HEK293 (cell line): Measurements from ENCODE around the gene TPR.

Experiments
- BCL6B ChIP-seq: fragments of 450-650 bp; formaldehyde crosslinking; IDR thresholded peaks from 2 replicates; pipeline ENCODE4 v1.5.1; 2017; ENCODE audit warnings: missing biosample characterization, missing genetic modification characterization
- ZNF585B ChIP-seq: fragments of 450-650 bp; formaldehyde crosslinking; IDR thresholded peaks from 2 replicates; pipeline ENCODE4 v1.5.1; 2016; ENCODE audit warnings: missing biosample characterization, missing genetic modification characterization
- ZNF624 ChIP-seq: fragments of 450-650 bp; formaldehyde crosslinking; IDR thresholded peaks from 2 replicates; pipeline ENCODE4 v1.5.1; 2017; ENCODE audit warnings: missing biosample characterization, missing genetic modification characterization

DNA sequence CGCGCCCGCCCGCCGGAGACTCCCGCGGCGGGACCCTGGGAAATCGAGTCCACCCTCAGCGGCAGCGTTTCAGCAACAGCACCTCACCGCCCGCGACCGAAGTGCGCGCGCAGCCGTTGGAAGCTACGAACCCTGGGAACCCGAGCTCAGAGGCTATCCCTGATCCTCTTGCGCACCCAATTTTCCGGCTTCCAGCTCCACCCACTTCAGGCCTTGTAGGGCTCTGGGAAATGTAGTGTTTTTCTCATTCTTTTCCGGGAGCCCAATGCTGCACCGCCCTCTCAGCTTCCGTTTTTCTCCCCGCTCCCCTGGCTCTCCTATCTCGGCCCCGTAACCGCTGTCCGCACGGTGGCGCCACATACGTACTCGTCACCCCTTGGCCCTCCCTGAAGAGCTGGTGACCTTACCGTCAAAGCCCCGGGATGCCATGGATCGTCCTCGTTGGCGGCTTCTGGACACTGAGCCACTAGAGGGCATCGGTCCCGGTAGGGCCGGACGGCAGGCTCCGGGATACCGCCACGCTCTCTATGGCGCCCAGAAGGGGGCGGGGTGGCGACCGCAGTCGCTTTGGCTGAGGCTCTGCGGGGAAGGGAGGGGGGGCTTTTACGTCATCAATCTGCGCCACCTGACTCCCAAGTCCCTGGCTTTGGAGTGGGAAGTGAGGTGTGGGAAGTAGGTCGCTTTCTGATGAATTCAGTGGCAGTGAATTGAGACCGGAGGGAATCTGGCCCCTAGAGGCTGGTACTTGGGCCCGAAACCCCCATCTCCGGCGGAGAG lies at the start of gene TPR, which contains the start of gene ODR4:
- TF ChIP-seq ZNF585B (tag by site-specific recombination) (no peak), ZNF624 (tag by site-specific recombination) (no peak), BCL6B (tag by site-specific recombination) (no peak)
